Hippocampal formation (tissue), 2 donors: ENCODE measurements around the gene GPR31.

Source experiments
- DNase-seq, 2 donors: peaks; one replicate each; lab custom pipeline; 2025; lab: John Stamatoyannopoulos, UW

The GPR31 gene

DNA sequence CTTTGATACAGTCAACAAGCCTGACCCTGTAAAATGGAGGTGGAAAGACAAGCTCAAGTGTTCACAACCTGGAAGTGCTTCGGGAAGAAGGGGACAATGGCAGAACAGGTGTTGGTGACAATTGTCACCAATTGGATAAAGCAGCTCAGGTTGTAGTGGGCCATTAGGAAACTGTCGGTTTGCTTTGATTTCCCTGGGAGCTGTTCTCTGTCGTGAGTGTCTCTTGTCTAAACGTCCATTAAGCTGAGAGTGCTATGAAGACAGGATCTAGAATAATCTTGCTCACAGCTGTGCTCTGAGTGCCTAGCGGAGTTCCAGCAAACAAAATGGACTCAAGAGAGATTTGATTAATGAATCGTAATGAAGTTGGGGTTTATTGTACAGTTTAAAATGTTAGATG lies 19.9 kb downstream of the GPR31 start:
- DNase-seq = no peak

DNA sequence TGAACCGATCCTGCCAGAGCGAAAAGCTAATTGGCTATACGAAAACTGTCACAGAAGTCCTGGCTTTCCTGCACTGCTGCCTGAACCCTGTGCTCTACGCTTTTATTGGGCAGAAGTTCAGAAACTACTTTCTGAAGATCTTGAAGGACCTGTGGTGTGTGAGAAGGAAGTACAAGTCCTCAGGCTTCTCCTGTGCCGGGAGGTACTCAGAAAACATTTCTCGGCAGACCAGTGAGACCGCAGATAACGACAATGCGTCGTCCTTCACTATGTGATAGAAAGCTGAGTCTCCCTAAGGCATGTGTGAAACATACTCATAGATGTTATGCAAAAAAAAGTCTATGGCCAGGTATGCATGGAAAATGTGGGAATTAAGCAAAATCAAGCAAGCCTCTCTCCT lies 20.7 kb downstream of the GPR31 start:
- no peak for DNase-seq

GRCh38 chr6:167136376-167136775 lies 21.4 kb downstream of the GPR31 start:
- no peak for DNase-seq

DNA sequence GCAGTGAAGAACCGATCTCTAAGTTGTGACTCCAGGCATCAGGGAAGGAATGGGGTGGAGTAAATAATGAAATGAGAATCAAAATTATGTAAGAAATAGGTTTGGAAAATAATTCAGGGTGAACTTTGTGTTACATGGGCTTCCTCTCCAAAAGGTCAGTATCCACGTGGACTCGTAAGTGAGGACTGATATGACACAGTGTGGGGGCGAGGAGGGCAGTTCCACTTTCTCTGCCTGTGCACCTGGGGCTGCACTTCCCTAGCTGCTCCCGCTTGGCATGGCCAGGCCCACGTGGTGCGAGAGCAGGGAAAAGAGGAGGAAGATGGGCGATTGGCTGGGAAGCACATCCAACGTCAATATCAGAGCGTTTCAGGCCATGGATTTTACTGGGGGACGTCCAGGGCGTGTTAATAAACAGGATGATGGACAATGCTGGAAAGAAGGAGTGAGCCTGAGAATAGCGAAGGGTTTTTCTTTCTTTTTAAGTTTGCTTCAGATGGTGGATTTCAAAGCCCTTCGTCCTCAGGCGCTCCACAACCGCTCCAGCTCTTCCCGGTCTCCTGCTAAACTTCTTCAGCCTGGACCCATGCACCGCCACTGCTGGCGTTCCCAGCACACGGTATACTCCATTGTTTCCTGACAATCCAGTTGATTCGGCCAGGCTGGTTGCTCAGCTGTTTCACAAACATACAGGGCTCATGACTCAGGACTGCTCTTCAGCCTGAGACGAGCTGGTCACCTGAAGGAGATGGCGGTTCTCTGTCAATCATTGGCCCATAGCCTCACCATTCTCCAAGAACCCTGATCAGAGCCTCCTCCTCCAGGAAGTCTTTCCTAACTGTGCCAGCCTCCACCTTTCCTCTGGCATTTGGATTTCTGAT lies 23.1 kb downstream of the GPR31 start:
- no peak for DNase-seq

- DNase-seq = no peak
These were observed 26.8 kb downstream of the GPR31 start for GRCh38 chr6:167130712-167131684.

GRCh38 chr6:167130008-167130677 lies 27.6 kb downstream of the GPR31 start:
- DNase-seq = no peak

GRCh38 chr6:167129562-167129961 lies 28.2 kb downstream of the GPR31 start:
- DNase-seq = no peak

GRCh38 chr6:167129159-167129558 lies 28.6 kb downstream of the GPR31 start:
- no peak for DNase-seq

DNA sequence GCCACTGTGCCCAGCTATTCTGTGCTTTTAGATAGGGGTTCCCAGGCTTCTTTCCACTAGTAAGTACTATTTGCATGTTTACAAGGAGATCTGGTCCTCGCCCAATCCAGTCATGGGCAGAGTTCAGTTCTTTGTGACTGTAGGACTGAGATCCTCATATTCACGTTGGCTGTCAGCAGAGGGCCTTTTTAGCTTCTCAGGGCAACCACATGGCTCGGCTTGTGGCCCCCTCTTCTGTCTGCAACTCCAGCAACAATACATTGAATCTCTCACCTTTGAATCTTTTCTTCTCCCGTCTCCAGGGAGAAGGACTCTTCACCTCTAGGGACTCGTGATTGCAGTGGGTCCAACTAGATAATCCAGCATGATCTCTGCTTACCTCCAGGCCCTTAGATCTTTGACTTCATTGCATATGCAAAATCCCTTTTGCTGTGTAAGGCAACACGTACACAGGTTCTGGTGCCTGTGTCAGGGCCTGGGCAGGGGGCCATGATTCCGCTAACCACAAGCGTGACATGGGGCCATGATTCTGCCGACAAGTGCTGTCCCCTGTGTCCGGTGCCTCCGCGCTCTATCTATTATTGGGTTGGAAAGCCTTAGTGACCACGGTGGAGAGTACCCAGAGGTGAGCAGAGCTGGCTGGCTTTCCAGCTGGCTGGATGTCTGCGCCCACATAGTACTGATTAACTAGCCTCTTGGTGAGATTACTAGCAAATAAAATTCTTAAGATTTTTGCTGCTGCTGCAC lies 29.8 kb downstream of the GPR31 start:
- no peak for DNase-seq

- DNase-seq = no peak
These were observed 31.9 kb downstream of the GPR31 start for GRCh38 chr6:167125855-167126349.

- no peak for DNase-seq
These were observed 32.4 kb downstream of the GPR31 start for GRCh38 chr6:167125410-167125809.

DNA sequence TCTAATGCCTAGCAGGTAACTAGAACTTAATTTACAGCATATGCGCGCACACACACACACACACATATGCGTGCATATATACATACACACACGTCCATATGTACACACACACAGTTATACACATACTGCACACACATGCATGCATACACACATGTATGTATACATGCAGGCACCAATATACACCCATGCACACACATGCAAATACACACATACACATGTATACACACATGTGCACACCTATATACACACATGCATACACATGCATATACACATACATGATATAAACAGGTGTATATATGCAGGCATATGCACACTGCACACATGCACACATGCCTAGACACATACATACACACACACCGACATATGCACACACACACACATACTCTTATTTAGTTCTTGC lies 33.0 kb downstream of the GPR31 start:
- no peak for DNase-seq

GRCh38 chr6:167122827-167123657 lies 34.7 kb downstream of the GPR31 start, which contains the start of gene CCR6:
Gene CCR6 (plus strand): TSS chr6:167123096. CDS start chr6:167136135, 13,039 bp downstream.
- no peak for DNase-seq

DNA sequence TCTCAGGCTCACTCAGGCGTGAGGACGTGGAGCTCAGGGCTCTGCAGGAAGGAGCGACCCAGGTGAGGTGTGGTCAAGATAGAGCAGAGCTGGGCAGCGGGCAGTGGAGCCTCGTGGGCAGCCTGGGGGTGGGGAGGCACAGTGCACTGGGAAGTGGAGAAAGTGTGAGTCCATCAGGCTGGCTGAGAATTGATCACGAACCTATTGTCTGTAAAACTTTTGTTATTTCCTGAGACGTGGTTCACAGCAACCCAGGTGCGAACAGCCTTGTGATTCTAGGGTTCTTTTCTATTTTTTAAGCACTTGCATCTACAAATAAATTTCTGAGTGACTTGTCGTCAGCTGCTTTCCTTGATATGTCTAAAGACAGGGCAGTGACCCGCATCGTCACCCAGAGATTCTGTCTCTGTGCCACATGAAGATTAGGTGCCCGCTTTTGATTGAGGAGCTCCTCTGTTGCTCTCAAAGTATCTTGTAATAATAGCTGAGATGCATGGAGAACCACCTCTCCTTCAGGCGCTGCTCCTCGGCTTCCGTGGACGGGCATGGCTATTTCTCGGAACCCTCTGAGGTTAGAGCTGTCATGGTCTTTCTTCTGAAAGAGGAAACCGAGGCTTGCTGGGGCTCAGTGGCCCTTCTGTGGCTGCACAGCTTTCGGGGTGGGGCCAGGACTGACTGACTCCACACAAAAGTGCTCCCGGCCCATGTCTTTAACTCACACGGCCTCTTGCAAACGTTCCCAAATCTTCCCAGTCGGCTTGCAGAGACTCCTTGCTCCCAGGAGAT lies 35.5 kb downstream of the GPR31 start:
- DNase-seq = no peak

GRCh38 chr6:167121335-167121841 lies 36.4 kb downstream of the GPR31 start:
- DNase-seq = no peak

DNA sequence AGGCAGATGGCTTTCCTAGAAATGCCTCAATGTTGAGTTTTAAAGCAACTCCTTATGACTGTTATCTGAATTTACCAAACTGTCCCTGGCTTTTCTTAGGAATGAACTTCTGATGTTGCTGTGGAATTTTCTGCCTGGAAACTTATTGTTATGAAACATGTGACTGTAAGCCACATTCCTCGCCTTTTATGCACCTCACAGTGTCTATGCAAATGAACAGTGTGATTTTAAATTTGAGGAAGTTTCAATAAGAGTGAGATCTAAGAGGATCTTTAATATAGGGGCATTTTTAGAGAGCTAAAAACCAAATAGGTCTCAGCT lies 37.2 kb downstream of the GPR31 start:
- no peak for DNase-seq

GRCh38 chr6:167119670-167120582 lies 37.9 kb downstream of the GPR31 start:
- no peak for DNase-seq

DNA sequence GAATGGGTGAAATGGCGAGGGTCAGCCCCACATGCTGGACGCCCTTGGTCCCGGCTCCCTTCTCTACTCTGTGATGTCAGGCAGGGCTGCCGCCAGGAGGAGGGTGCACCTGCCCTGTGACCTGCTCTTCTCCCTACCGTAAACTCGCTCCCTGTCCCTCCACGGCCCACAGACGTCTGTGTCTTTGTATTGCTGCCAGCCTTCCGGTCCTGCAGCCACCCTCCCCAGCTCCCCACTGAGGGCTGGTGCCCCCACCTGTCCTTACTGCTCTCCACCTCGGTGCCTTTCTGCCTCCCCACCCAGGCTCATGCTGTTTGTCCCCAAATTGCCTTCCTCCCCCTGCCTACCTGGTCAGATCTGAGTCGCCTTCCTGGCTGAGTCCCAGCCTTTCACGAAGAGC lies 38.9 kb downstream of the GPR31 start:
- no peak for DNase-seq
